Astrocyte (in vitro differentiated cells and primary cell): ENCODE results near the gene USP1.

Experiments used
- EZH2 ChIP-seq: IDR thresholded peaks from 2 replicates; pipeline ENCODE4 v1.6.1; 2012; ENCODE audit warnings: mild to moderate bottlenecking, low read length, inconsistent platforms; ENCODE audit not compliant: insufficient read depth
- TF ChIP-seq, protein P1 (sequence below): IDR thresholded peaks from 2 replicates; pipeline ENCODE4 v1.5.1; 2011; ENCODE audit warnings: low read depth, mild to moderate bottlenecking, inconsistent platforms, low read length, moderate library complexity; ENCODE audit not compliant: insufficient read depth

GRCh38 chr1:62415687-62416086, 21.2 kb upstream of the USP1 start:
- TF ChIP-seq, protein P1, sequence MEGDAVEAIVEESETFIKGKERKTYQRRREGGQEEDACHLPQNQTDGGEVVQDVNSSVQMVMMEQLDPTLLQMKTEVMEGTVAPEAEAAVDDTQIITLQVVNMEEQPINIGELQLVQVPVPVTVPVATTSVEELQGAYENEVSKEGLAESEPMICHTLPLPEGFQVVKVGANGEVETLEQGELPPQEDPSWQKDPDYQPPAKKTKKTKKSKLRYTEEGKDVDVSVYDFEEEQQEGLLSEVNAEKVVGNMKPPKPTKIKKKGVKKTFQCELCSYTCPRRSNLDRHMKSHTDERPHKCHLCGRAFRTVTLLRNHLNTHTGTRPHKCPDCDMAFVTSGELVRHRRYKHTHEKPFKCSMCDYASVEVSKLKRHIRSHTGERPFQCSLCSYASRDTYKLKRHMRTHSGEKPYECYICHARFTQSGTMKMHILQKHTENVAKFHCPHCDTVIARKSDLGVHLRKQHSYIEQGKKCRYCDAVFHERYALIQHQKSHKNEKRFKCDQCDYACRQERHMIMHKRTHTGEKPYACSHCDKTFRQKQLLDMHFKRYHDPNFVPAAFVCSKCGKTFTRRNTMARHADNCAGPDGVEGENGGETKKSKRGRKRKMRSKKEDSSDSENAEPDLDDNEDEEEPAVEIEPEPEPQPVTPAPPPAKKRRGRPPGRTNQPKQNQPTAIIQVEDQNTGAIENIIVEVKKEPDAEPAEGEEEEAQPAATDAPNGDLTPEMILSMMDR = no peak
- TF ChIP-seq EZH2 = no peak
